Psoas muscle (tissue), 8 donors: ENCODE data around the gene PNN. TPM values are rescaled to one million over a fixed set of nuclear protein-coding genes. Genes with fewer than 3 reads are reported as not detected.
"Not testable (repeated sequence)": the region's sequence is repeated elsewhere in the genome, so short reads cannot be mapped to it uniquely, and the experiment has no call there.

Experiments
- ATAC-seq, 4 donors: fragments of 200-7000 bp; cut with Tn5 transposase; one replicate each; pipeline ENCODE4 v1.9.1; 2020; ENCODE audit warnings: moderate library complexity in 3 of 4, mild to moderate bottlenecking in 2 of 4
- DNase-seq, 2 donors: peaks; one replicate each; pipeline ENCODE4 v3.0.0-alpha.2; 2020
- H3K27ac ChIP-seq: fragments of 200-600 bp; one replicate; pipeline ENCODE4 v1.8.0; 2022
- H3K27me3 ChIP-seq, 3 donors: fragments of 200-600 bp in 1 of 3; one replicate each; pipeline versions ENCODE4 v1.6.1 to v1.8.0; 2013 to 2022; ENCODE audit warnings: low read length in 2 of 3, mild to moderate bottlenecking in 2 of 3, moderate library complexity in 1 of 3; ENCODE audit not compliant: insufficient read depth in 3 of 3
- H3K36me3 ChIP-seq, 2 donors: fragments of 200-600 bp in 1 of 2; one replicate each; pipeline versions ENCODE4 v1.6.1 to v1.8.0; 2013 to 2022; ENCODE audit warnings: low read depth in 1 of 2, mild to moderate bottlenecking in 1 of 2, moderate library complexity in 1 of 2; ENCODE audit not compliant: insufficient read depth in 1 of 2
- H3K4me1 ChIP-seq: fragments of 200-600 bp; one replicate; pipeline ENCODE4 v1.8.0; 2022
- H3K4me3 ChIP-seq: fragments of 200-600 bp; one replicate; pipeline ENCODE4 v1.8.0; 2022; ENCODE audit warnings: mild to moderate bottlenecking
- H3K9me3 ChIP-seq: fragments of 200-600 bp; one replicate; pipeline ENCODE4 v1.8.0; 2022
- WGBS, 3 donors: extraction: QIAGEN DNeasy Blood & Tissue Kit; methylation state at CpG; one replicate each; pipeline versions ENCODE4 v1.1.6 to v1.1.7; 2013; 5-methylcytosine and 5-hydroxymethylcytosine counted together
- intact Hi-C, 2 donors: fragments of 100-400 bp; cut with DNase I; formaldehyde crosslinking; loops; one replicate each; pipeline versions ENCODE4 v1.11.0 to v1.14.2; 2022
- polyA plus RNA-seq, 3 donors: library from polyadenylated mRNA; stranded (reverse); fragments of 200-250 nt; gene quantifications; one replicate each; pipeline ENCODE4 v1.2.3, GENCODE V29; 2013
- total RNA-seq, 4 donors: library from RNA; stranded (reverse); fragmentation: NEBNext Ultra II Directional in 2 of 4; extraction: Animal tissue kit (Norgen Biotek cat#: 25700) in 2 of 4; gene quantifications; one replicate each; pipeline versions ENCODE4 v1.2.1 to v1.2.4, GENCODE V29; 2021 to 2023
- TF ChIP-seq, protein P1 (sequence below): fragments of 200-600 bp; IDR thresholded peaks from one replicate; pipeline ENCODE4 v1.8.0; 2022; ENCODE audit warnings: antibody characterized with exemption
- donor health status: healthy with polysubstance abuse.
- donor health status: DM: no; HTN: no; CAD: no; lungs with moderate emphysema.
- donor health status: Bipolar disorder and iron deficiency.
- donor health status: healthy.
- donor health status: DM: yes; HTN: yes; CAD: no.
- donor health status: DM: no; HTN: no; CAD: no.
- donor health status: DM: no; HTN: no; CAD: no.
- donor health status: DM: yes; HTN: yes; CAD: no.

Gene PNN
- total and polyA plus RNA-seq, 7 donors: 17.0 to 33.1 (median 27.6) TPM

DNA sequence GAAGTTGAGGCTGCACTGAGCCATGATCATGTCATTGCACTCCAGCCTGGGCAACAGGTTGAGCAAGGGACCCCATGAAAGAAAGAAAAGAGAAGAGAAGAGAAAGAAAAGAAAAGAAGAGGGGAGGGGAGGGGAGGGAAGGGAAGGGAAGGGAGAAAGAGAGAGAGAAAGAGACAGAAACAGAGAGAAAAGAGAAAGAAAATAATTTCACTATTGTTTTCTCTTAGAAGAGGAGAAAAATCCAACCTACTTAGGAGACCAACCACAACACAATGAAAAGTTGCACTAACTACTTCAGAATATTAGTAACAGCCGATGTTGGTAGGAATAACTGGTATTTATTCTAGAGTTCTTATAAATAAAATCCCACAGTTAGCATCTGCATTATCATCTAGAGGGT, 14.6 kb upstream of the PNN start:
- H3K4me1 ChIP-seq: no peaks in the 10 kb centered on the region
- DNase-seq (no peak), ATAC-seq (no peak)
- intact Hi-C loops: loop anchor here in 1 of 2 donors (10.0 kb wide), 1 partner anchor 204 kb away; no protein-coding TSS in a partner anchor
- H3K9me3 ChIP-seq: no peaks in the 10 kb centered on the region
- TF ChIP-seq, protein P1, sequence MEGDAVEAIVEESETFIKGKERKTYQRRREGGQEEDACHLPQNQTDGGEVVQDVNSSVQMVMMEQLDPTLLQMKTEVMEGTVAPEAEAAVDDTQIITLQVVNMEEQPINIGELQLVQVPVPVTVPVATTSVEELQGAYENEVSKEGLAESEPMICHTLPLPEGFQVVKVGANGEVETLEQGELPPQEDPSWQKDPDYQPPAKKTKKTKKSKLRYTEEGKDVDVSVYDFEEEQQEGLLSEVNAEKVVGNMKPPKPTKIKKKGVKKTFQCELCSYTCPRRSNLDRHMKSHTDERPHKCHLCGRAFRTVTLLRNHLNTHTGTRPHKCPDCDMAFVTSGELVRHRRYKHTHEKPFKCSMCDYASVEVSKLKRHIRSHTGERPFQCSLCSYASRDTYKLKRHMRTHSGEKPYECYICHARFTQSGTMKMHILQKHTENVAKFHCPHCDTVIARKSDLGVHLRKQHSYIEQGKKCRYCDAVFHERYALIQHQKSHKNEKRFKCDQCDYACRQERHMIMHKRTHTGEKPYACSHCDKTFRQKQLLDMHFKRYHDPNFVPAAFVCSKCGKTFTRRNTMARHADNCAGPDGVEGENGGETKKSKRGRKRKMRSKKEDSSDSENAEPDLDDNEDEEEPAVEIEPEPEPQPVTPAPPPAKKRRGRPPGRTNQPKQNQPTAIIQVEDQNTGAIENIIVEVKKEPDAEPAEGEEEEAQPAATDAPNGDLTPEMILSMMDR: no peak
- peaks cover 3 to 72% of the 10 kb centered on the region in 2 donors for H3K36me3 ChIP-seq
- WGBS, 3 donors: 98 to 100% (median 100%) methylated on average over 1 of the region's 1 CpG
- H3K4me3 ChIP-seq: no peak overlapping the region
- no peak overlapping the region for H3K27ac ChIP-seq
- H3K27me3 ChIP-seq: no peaks in the 10 kb centered on the region

DNA sequence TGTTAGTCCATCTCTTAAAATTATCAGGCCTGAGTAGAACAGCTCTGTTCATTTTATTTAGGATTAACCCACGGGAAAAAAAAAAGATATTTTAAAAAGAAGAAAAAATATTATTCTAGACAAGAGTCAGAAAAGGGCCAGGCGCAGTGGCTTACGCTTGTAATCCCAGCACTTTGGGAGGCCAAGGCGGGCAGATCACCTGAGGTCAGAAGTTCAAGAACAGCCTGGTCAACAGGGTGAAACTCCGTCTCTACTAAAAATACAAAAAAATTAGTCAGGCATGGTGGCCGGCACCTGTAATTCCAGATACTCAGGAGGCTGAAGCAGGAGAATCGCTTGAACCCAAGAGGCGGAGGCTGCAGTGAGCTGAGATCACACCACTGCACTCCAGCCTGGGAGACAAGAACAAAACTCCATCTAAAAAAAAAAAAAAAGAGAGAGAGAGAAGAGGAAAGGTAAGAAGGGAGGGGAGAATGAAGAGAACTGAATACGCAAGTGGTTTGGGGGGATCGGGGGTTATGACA, 7.2 kb upstream of the PNN start:
- peak overlapping the region; percentile 86 for H3K4me3 ChIP-seq
- intact Hi-C loops: loop anchor here (5.0 to 10.0 kb wide), 2 partner anchors 51 to 197 kb away; no protein-coding TSS in a partner anchor
- peaks cover 25% of the 10 kb centered on the region for H3K4me1 ChIP-seq

DNA sequence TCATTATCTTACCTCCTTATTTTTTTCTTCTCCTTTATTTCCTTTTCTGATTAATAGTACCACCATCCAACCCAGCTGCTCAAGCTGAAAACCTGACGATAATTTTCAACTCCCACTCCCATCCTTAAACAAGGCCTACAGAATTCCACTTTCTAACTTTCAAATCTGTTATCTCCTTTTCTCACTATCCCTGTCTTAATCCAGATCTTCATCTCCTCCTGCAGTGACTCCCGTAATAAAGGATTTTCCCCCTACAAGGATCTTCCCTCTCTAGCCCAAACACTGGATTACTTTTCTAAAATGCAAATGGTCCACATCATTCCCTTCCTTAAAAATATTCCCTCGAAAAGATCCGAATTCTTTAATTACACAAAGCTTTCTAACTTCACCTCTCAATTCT, 6.5 kb upstream of the PNN start:
- peaks cover 3 to 27% of the 10 kb centered on the region in 2 donors for H3K36me3 ChIP-seq
- peak overlapping the region; percentile 95 for H3K27ac ChIP-seq
- DNase-seq (no peak), ATAC-seq (no peak)
- peaks cover 25% of the 10 kb centered on the region for H3K4me1 ChIP-seq
- no peaks in the 10 kb centered on the region for H3K27me3 ChIP-seq
- 75 to 83% (median 77%) methylated on average over 4 of the region's 4 CpGs for WGBS, 3 donors
- H3K4me3 ChIP-seq: peak overlapping the region; percentile 86
- TF ChIP-seq, protein P1: no peak
- intact Hi-C loops: loop anchor here (5.0 to 10.0 kb wide), 2 partner anchors 51 to 196 kb away; no protein-coding TSS in a partner anchor
- no peaks in the 10 kb centered on the region for H3K9me3 ChIP-seq

More for the DNA sequence above, 7.2 kb upstream of the PNN start:
- H3K9me3 ChIP-seq, ATAC-seq, DNase-seq, H3K27me3 ChIP-seq, H3K27ac ChIP-seq: not testable (repeated sequence)
- peaks cover 3 to 34% of the 10 kb centered on the region in 2 donors for H3K36me3 ChIP-seq
- WGBS, 3 donors: 87 to 89% (median 89%) methylated on average over 10 of the region's 10 CpGs

DNA sequence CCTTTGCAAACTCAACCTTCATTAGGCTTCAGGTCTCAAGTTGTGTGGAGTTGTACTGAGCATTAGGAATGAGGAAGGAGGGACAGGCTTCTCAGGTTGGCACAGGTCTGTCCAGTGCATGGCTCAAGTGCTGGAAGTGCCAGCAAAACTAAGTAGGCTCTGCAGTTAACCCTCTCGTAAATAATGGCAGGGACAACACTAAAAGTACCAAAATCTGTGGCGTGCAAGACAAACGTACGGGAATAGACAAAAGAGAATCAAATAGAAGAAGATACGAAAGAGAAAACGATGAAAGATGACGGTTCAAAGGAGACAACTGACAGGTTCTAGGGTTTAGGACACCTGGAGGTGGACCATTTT, 5.5 kb upstream of the PNN start:
- TF ChIP-seq, protein P1: no peak
- Histone ChIP-seq H3K4me1 (peaks cover 25% of the 10 kb centered on the region), H3K27me3 (no peaks in the 10 kb centered on the region), H3K9me3 (no peaks in the 10 kb centered on the region), H3K27ac (peak overlapping the region; percentile 95), H3K36me3 (peaks cover 3 to 26% of the 10 kb centered on the region in 2 donors), H3K4me3 (peak overlapping the region; percentile 86)
- ATAC-seq (peak in 3 of 4 donors; percentile 34 to 59 (median 56)), DNase-seq (no peak)
- WGBS, 3 donors: 1% methylated on average over 7 of the region's 7 CpGs
- intact Hi-C loops: loop anchor here (5.0 to 10.0 kb wide), 2 partner anchors 52 to 195 kb away; no protein-coding TSS in a partner anchor

DNA sequence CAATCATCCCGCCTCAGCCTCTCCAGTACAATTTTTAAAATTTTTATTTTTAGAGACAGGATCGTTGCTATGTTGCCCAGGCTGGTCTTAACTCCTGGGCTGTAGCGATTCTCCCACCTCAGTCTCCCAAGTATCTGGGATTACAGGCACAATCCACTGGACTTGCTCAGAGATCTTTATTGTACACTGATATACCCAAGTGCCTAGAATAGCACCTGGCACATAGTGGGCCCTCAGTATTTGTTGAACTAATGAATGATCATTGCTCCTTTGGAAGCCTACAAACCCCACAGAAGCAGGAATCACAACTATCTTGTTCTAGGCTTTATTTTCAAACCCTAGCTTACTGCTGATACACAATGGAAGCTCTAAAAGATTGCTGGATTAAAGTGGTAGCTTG, 1.9 kb upstream of the PNN start:
- no peaks in the 10 kb centered on the region for H3K27me3 ChIP-seq
- H3K4me3 ChIP-seq: no peak overlapping the region
- ATAC-seq: no peak
- TF ChIP-seq, protein P1: no peak
- H3K4me1 ChIP-seq: peaks cover 21% of the 10 kb centered on the region
- H3K27ac ChIP-seq: no peak overlapping the region
- DNase-seq: no peak
- H3K9me3 ChIP-seq: no peaks in the 10 kb centered on the region
- 78 to 89% (median 87%) methylated on average over 3 of the region's 3 CpGs for WGBS, 3 donors
- peaks cover 6 to 23% of the 10 kb centered on the region in 2 donors for H3K36me3 ChIP-seq
- intact Hi-C loops: loop anchor here in 1 of 2 donors (5.0 kb wide), 1 partner anchor 259 kb away; the partner anchor contains the start of gene FBXO33
